ENCODE results near the gene CELA2A. TPM values are rescaled to one million over a fixed set of nuclear protein-coding genes. Genes with fewer than 3 reads are reported as not detected.

The CELA2A gene
- total and polyA plus RNA-seq, 9 of the 15 experiments (the other 6 are each of a cell fraction or from before 2014, with no cell fraction given), result 0.62 TPM; not detected in 8

GRCh38 chr1:15417059-15417934, 39.2 kb upstream of the CELA2A start (continued):
- TF ChIP-seq E2F6 (IDR thresholded peaks at IDR 0.05; ENCODE audit: borderline replicate concordance in 1 of 2, extremely low read depth in 1 of 2, insufficient read depth in 1 of 2, insufficient read length in 1 of 2, low read depth in 1 of 2, low read length in 1 of 2, poor library complexity in 1 of 2, severe bottlenecking in 1 of 2), result no peak
- TF ChIP-seq GATAD2B (IDR thresholded peaks at IDR 0.05; ENCODE audit: borderline replicate concordance), result 0 out of 2 replicates have a peak, but pooled peaks have one; percentile 42
- peak; percentile 60 for TF ChIP-seq NEUROD1 (IDR thresholded peaks at IDR 0.05; ENCODE audit: borderline replicate concordance, low read depth, low read length, partially characterized antibody)
- peak; percentile 91 for TF ChIP-seq SMARCA4 (IDR thresholded peaks at IDR 0.05)
- TF ChIP-seq HIVEP1 (CRISPR knock-in tag; IDR thresholded peaks at IDR 0.05), result 0 out of 2 replicates have a peak, but pooled peaks have one; percentile 52
- peak; percentile 94 for TF ChIP-seq SMARCE1 (IDR thresholded peaks at IDR 0.05)
- TF ChIP-seq TSC22D4 (tag; IDR thresholded peaks at IDR 0.05), result no peak
- peak; percentile 88 for TF ChIP-seq HMBOX1 (IDR thresholded peaks at IDR 0.05)
- 0 out of 2 replicates have a peak, but pooled peaks have one; percentile 81 for TF ChIP-seq ERF (CRISPR knock-in tag; IDR thresholded peaks at IDR 0.05)
- no peak for TF ChIP-seq POLR2G (IDR thresholded peaks at IDR 0.05; ENCODE audit: low read depth, low read length)
- TF ChIP-seq ZNF41 (CRISPR knock-in tag; conservative IDR thresholded peaks at IDR 0.05), result 0 out of 2 replicates have a peak, but pooled peaks have one; percentile 18
- no peak for TF ChIP-seq KDM5B (IDR thresholded peaks at IDR 0.05; ENCODE audit: insufficient replicate concordance, low read depth, low read length)
- TF ChIP-seq RCOR1 (IDR thresholded peaks at IDR 0.05; ENCODE audit: borderline replicate concordance in 1 of 2, low read depth in 2 of 2, low read length in 2 of 2), result peak in 1 of 2 experiments; percentile 81; a peak in 2 of 4 replicates
- TF ChIP-seq ZNF668 (CRISPR knock-in tag; IDR thresholded peaks at IDR 0.05), result no peak
- TF ChIP-seq TCF3 (CRISPR knock-in tag; IDR thresholded peaks at IDR 0.05), result peak; percentile 38; the same call in 1 of the 2 replicates
- TF ChIP-seq PHTF2 (CRISPR knock-in tag; IDR thresholded peaks at IDR 0.05), result no peak
- TF ChIP-seq PHF21A (IDR thresholded peaks at IDR 0.05; ENCODE audit: borderline replicate concordance, low read depth), result no peak
- TF ChIP-seq PURB (CRISPR knock-in tag; IDR thresholded peaks at IDR 0.05; ENCODE audit: low read depth), result no peak
- TF ChIP-seq MAFK (IDR thresholded peaks at IDR 0.05; ENCODE audit: low read length), result no peak
- no peak for TF ChIP-seq MCM5 (IDR thresholded peaks at IDR 0.05; ENCODE audit: low read depth)
- no peak for TF ChIP-seq RFX5 (IDR thresholded peaks at IDR 0.05; ENCODE audit: low read depth, low read length)
- TF ChIP-seq, protein P1, sequence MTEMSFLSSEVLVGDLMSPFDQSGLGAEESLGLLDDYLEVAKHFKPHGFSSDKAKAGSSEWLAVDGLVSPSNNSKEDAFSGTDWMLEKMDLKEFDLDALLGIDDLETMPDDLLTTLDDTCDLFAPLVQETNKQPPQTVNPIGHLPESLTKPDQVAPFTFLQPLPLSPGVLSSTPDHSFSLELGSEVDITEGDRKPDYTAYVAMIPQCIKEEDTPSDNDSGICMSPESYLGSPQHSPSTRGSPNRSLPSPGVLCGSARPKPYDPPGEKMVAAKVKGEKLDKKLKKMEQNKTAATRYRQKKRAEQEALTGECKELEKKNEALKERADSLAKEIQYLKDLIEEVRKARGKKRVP (CRISPR knock-in tag; IDR thresholded peaks at IDR 0.05), result no peak
- no peak for TF ChIP-seq RBM22 (IDR thresholded peaks at IDR 0.05; ENCODE audit: low read depth, low read length, poor library complexity, severe bottlenecking)
- TF ChIP-seq, protein P2, sequence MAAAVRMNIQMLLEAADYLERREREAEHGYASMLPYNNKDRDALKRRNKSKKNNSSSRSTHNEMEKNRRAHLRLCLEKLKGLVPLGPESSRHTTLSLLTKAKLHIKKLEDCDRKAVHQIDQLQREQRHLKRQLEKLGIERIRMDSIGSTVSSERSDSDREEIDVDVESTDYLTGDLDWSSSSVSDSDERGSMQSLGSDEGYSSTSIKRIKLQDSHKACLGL (CRISPR knock-in tag; IDR thresholded peaks at IDR 0.05; ENCODE audit: borderline replicate concordance, poor library complexity, severe bottlenecking), result no peak

Measured in K562 (cell line).